Measurements from ENCODE around the gene DIP2C.

- TF ChIP-seq CTCF (conservative IDR thresholded peaks at IDR 0.05; ENCODE audit: low read length) (no peak), EZH2phosphoT487 (IDR thresholded peaks at IDR 0.05; ENCODE audit: borderline replicate concordance) (no peak)
Observed at GRCh38 chr10:327889-328852, 361.3 kb downstream of the DIP2C start.

Measured in Loucy (cell line).